ENCODE results near the gene CNOT4. TPM values are rescaled to one million over a fixed set of nuclear protein-coding genes. Genes with fewer than 3 reads are reported as not detected.
A peak's percentile ranks its signal among the peaks of the same experiment; 100 is the strongest.

Gene CNOT4
- total and polyA plus RNA-seq, 2 of the 4 experiments (the other 2 are of a cell fraction), result 7.0 to 8.1 TPM

GRCh38 chr7:135385209-135385608, 124.7 kb downstream of the CNOT4 start:
- Histone ChIP-seq H2BK20ac (ENCODE audit: low read depth, low read length) (no peak overlapping the region), H3K14ac (replicated peaks; ENCODE audit: low read depth, low read length) (no peak overlapping the region), H2AK9ac (replicated peaks; ENCODE audit: low read depth, low read length, poor library complexity) (no peak overlapping the region), H3K23ac (ENCODE audit: low read depth, low read length) (no peak overlapping the region), H4K8ac (ENCODE audit: low read depth in 2 of 2, low read length in 2 of 2) (no peak overlapping the region), H3K4ac (ENCODE audit: low read depth, low read length) (no peak overlapping the region), H3K9me1 (ENCODE audit: insufficient read depth, low read length) (peaks cover 6% of the 10 kb centered on the region; the same call in 1 of the 2 replicates), H3K27me3 (ENCODE audit: control insufficient read depth, insufficient read depth, low read length) (no peaks in the 10 kb centered on the region), H4K20me1 (ENCODE audit: insufficient read depth, low read length) (no peaks in the 10 kb centered on the region), H3K36me3 (ENCODE audit: control insufficient read depth, insufficient read depth, low read length) (0 out of 2 replicates have a peak, but pooled peaks cover 3% of the 10 kb centered on the region), H3K4me1 (ENCODE audit: control insufficient read depth, insufficient read depth, low read length) (peaks cover 4% of the 10 kb centered on the region; the same call in 1 of the 2 replicates), H4K91ac (ENCODE audit: insufficient read depth, low read depth, low read length) (no peak overlapping the region), H3K9me3 (ENCODE audit: control insufficient read depth, insufficient read depth, low read length) (no peaks in the 10 kb centered on the region), H2AFZ (replicated peaks; ENCODE audit: low read length, poor library complexity) (no peak overlapping the region), H4K5ac (ENCODE audit: low read depth, low read length) (no peak overlapping the region), H2BK15ac (ENCODE audit: low read depth, low read length) (no peak overlapping the region), H2BK5ac (ENCODE audit: low read depth, low read length, poor library complexity, severe bottlenecking) (no peak overlapping the region), H3K79me1 (ENCODE audit: low read depth in 1 of 2, low read length in 2 of 2) (peaks cover 13 to 21% of the 10 kb centered on the region in 2 experiments; a peak in 3 of 4 replicates), H2AK5ac (ENCODE audit: low read depth, low read length) (no peak overlapping the region), H3K27ac (ENCODE audit: insufficient read depth, low read length) (no peak overlapping the region), H3K9ac (ENCODE audit: low read depth, low read length) (no peak overlapping the region), H3K4me2 (ENCODE audit: low read depth, low read length) (no peak overlapping the region), H3K4me3 (ENCODE audit: insufficient read depth, low read depth, low read length) (no peak overlapping the region), H3K56ac (ENCODE audit: extremely low read depth, insufficient read depth, low read length) (no peak overlapping the region), H3K18ac (ENCODE audit: low read depth, low read length) (no peak overlapping the region), H2BK120ac (ENCODE audit: low read depth, low read length) (no peak overlapping the region)
- intact Hi-C loops (cut with micrococcal nuclease) (no loop called here), in situ Hi-C loops (cut with MboI; ENCODE audit: low sequenced_read_pairs) (no loop called here), dilution Hi-C loops (cut with HindIII; ENCODE audit: low sequenced_read_pairs, unreplicated experiment) (no loop called here)
- no TSS peak for BruUV-seq (replicated peaks)
- ChIA-PET CTCF (no interaction called here), POLR2A (ENCODE audit: unreplicated experiment) (no interaction called here)
- DNase-seq (peak; percentile 44), ATAC-seq (ENCODE audit: low read depth) (no peak)
- no CpG with 5 or more reads among the region's 3 CpGs for WGBS, 2 experiments (ENCODE audit: extremely low coverage in 2 of 2, insufficient read length in 1 of 2)
- TF ChIP-seq RFX5 (IDR thresholded peaks at IDR 0.05; ENCODE audit: low read depth, low read length) (no peak), RAD21 (IDR thresholded peaks at IDR 0.05; ENCODE audit: low read length) (no peak), BHLHE40 (IDR thresholded peaks at IDR 0.05; ENCODE audit: low read depth, low read length) (no peak), CHD1 (IDR thresholded peaks at IDR 0.05; ENCODE audit: low read depth, low read length) (no peak), MAZ (IDR thresholded peaks at IDR 0.05; ENCODE audit: borderline replicate concordance, low read depth, low read length) (no peak), MAFK (IDR thresholded peaks at IDR 0.05; ENCODE audit: low read depth, low read length) (no peak), CEBPB (IDR thresholded peaks at IDR 0.05; ENCODE audit: low read depth, low read length) (no peak), FOS (IDR thresholded peaks at IDR 0.05; ENCODE audit: low read depth, low read length) (no peak), RCOR1 (IDR thresholded peaks at IDR 0.05; ENCODE audit: insufficient replicate concordance, low read length) (no peak), SMC3 (IDR thresholded peaks at IDR 0.05; ENCODE audit: low read depth, low read length) (no peak), NFE2L2 (IDR thresholded peaks at IDR 0.05; ENCODE audit: low read depth, low read length) (no peak), MXI1 (IDR thresholded peaks at IDR 0.05; ENCODE audit: borderline replicate concordance, low read depth, low read length) (no peak), USF2 (IDR thresholded peaks at IDR 0.05; ENCODE audit: low read depth, low read length) (no peak), POLR2A (IDR thresholded peaks at IDR 0.05; ENCODE audit: low read depth, low read length) (no peak)
- TF ChIP-seq, protein P1, sequence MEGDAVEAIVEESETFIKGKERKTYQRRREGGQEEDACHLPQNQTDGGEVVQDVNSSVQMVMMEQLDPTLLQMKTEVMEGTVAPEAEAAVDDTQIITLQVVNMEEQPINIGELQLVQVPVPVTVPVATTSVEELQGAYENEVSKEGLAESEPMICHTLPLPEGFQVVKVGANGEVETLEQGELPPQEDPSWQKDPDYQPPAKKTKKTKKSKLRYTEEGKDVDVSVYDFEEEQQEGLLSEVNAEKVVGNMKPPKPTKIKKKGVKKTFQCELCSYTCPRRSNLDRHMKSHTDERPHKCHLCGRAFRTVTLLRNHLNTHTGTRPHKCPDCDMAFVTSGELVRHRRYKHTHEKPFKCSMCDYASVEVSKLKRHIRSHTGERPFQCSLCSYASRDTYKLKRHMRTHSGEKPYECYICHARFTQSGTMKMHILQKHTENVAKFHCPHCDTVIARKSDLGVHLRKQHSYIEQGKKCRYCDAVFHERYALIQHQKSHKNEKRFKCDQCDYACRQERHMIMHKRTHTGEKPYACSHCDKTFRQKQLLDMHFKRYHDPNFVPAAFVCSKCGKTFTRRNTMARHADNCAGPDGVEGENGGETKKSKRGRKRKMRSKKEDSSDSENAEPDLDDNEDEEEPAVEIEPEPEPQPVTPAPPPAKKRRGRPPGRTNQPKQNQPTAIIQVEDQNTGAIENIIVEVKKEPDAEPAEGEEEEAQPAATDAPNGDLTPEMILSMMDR (conservative IDR thresholded peaks at IDR 0.05; ENCODE audit: low read depth, low read length), result no peak
- TF ChIP-seq, protein P2, sequence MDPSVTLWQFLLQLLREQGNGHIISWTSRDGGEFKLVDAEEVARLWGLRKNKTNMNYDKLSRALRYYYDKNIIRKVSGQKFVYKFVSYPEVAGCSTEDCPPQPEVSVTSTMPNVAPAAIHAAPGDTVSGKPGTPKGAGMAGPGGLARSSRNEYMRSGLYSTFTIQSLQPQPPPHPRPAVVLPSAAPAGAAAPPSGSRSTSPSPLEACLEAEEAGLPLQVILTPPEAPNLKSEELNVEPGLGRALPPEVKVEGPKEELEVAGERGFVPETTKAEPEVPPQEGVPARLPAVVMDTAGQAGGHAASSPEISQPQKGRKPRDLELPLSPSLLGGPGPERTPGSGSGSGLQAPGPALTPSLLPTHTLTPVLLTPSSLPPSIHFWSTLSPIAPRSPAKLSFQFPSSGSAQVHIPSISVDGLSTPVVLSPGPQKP (IDR thresholded peaks at IDR 0.05; ENCODE audit: borderline replicate concordance, low read depth, low read length), result no peak

Data from IMR-90 (cell line).